CD4-positive, CD25-positive, alpha-beta regulatory T cell (primary cell): ENCODE results near the gene SORBS1. TPM values are rescaled to one million over a fixed set of nuclear protein-coding genes. Genes with fewer than 3 reads are reported as not detected.

Source experiments
- ATAC-seq, 2 donors: fragments of 150-1000 bp; cut with Tn5 transposase; one replicate each; pipeline ENCODE4 v1.10.0; 2021; ENCODE audit warnings: low read depth in 2 of 2, moderate number of reproducible peaks in 2 of 2, moderate library complexity in 1 of 2
- DNase-seq, 3 donors: peaks; one replicate each; pipeline versions ENCODE4 v3.0.0 to v3.0.0-alpha.2; 2012 to 2022; ENCODE audit warnings: mixed read lengths in 1 of 3
- H3K27ac ChIP-seq: one replicate; pipeline ENCODE4 v1.7.0; 2013; ENCODE audit warnings: mild to moderate bottlenecking, low read length; ENCODE audit not compliant: insufficient read depth, poor library complexity, severe bottlenecking
- H3K27me3 ChIP-seq: one replicate; pipeline ENCODE4 v1.7.0; 2013; ENCODE audit warnings: low read length; ENCODE audit not compliant: control insufficient read depth, insufficient read depth
- H3K36me3 ChIP-seq: one replicate; pipeline ENCODE4 v1.7.0; 2013; ENCODE audit warnings: mild to moderate bottlenecking, low read length, moderate library complexity; ENCODE audit not compliant: control insufficient read depth, insufficient read depth
- H3K4me1 ChIP-seq: 2 replicates; pipeline ENCODE4 v1.7.0; 2013; ENCODE audit warnings: mild to moderate bottlenecking, low read length; ENCODE audit not compliant: insufficient read depth, control insufficient read depth, poor library complexity, severe bottlenecking
- H3K4me3 ChIP-seq: one replicate; pipeline ENCODE4 v1.7.0; 2013; ENCODE audit warnings: low read depth, mild to moderate bottlenecking, low read length, moderate library complexity
- H3K9me3 ChIP-seq, 2 experiments: 1 replicate in 1 of 2; 2 replicates in 1 of 2; pipeline ENCODE4 v1.7.0; 2013; ENCODE audit warnings: low read length in 2 of 2, mild to moderate bottlenecking in 1 of 2, moderate library complexity in 1 of 2; ENCODE audit not compliant: control insufficient read depth in 2 of 2
- H3K27ac Mint-ChIP-seq, 3 donors: one replicate each; pipeline ENCODE4 v1.8.0; 2020 to 2022; ENCODE audit warnings: mild to moderate bottlenecking in 3 of 3, mixed read lengths in 3 of 3, moderate library complexity in 2 of 3
- H3K27me3 Mint-ChIP-seq: one replicate; pipeline ENCODE4 v1.8.0; 2022; ENCODE audit warnings: mild to moderate bottlenecking, mixed read lengths
- H3K36me3 Mint-ChIP-seq: one replicate; pipeline ENCODE4 v1.8.0; 2020; ENCODE audit warnings: mixed read lengths
- H3K4me1 Mint-ChIP-seq, 4 donors: one replicate each; pipeline ENCODE4 v1.8.0; 2020 to 2022; ENCODE audit warnings: mixed read lengths in 4 of 4, mild to moderate bottlenecking in 1 of 4
- H3K4me3 Mint-ChIP-seq, 4 donors: one replicate each; pipeline ENCODE4 v1.8.0; 2020 to 2022; ENCODE audit warnings: mild to moderate bottlenecking in 4 of 4, mixed read lengths in 4 of 4, moderate library complexity in 3 of 4
- H3K9me3 Mint-ChIP-seq, 7 donors: one replicate each; pipeline ENCODE4 v1.8.0; 2020 to 2022; ENCODE audit warnings: mixed read lengths in 7 of 7, mild to moderate bottlenecking in 3 of 7, moderate library complexity in 2 of 7
- polyA plus RNA-seq, 4 donors: library from polyadenylated mRNA; unstranded; fragments of 300-500 nt; fragmentation: Illumina TruSeq; gene quantifications; one replicate each; pipeline ENCODE4 v1.2.3, GENCODE V29; 2021
- total RNA-seq: library from RNA; stranded (reverse); gene quantifications from one replicate; pipeline ENCODE4 v1.2.3, GENCODE V29; 2022

SORBS1 gene
- total and polyA plus RNA-seq, 5 donors from 2014 or later, result 0.31 to 3.7 (median 0.38) TPM

DNA sequence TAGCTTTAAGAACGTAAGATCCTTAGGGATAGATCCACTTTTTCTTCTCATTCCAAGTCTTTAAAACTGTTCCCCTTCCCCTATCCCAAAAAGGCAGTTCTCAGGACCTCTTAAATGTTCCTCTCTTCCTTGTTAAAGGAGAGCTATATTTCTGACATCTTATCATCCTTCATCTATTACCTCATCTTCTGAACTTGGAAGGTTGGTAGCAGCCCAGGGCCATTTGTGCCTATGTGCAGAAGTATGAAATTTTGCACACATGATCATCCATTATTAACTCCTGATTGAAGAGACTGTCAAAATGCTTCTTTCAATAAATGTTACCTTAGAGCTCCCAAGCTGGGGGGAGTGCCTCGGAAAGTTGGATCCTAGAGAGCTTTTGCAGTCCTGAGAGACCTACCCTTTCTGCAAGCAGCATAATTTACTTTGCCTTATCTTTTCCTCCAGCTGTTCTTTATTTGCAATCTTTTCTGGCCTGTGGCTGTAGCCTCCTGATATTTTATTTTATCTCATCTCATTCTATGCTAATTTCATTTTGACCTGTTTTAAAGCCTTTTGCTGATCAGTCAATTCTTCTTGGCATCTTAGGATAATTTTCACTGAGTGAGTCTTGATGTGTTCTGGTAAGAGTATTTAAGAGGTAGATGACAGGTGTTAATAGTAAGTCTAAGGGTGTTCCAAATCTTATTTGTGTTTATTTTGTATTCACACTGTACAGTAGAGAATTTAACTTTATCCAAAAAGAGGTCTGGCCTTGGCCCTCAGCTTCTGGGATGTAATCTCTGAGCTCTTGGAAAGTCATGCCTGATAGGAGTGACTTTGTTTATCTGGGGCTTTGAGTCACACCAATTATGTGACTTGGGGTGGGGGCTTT is 135.3 kb downstream of the SORBS1 start:
- DNase-seq (no peak), ATAC-seq (no peak)
- Histone ChIP-seq H3K27ac (no peak overlapping the region), H3K36me3 (no peaks in the 10 kb centered on the region), H3K27me3 (peaks cover 3% of the 10 kb centered on the region), H3K4me3 (no peak overlapping the region), H3K4me1 (no peaks in the 10 kb centered on the region), H3K9me3 (no peaks in the 10 kb centered on the region)
- Mint-ChIP-seq H3K9me3 (no peaks in the 10 kb centered on the region), H3K27me3 (peaks cover 10% of the 10 kb centered on the region), H3K4me1 (peaks cover 0 to 2% (median 0%) of the 10 kb centered on the region in 4 donors), H3K36me3 (no peaks in the 10 kb centered on the region), H3K4me3 (no peak overlapping the region), H3K27ac (no peak overlapping the region)

DNA sequence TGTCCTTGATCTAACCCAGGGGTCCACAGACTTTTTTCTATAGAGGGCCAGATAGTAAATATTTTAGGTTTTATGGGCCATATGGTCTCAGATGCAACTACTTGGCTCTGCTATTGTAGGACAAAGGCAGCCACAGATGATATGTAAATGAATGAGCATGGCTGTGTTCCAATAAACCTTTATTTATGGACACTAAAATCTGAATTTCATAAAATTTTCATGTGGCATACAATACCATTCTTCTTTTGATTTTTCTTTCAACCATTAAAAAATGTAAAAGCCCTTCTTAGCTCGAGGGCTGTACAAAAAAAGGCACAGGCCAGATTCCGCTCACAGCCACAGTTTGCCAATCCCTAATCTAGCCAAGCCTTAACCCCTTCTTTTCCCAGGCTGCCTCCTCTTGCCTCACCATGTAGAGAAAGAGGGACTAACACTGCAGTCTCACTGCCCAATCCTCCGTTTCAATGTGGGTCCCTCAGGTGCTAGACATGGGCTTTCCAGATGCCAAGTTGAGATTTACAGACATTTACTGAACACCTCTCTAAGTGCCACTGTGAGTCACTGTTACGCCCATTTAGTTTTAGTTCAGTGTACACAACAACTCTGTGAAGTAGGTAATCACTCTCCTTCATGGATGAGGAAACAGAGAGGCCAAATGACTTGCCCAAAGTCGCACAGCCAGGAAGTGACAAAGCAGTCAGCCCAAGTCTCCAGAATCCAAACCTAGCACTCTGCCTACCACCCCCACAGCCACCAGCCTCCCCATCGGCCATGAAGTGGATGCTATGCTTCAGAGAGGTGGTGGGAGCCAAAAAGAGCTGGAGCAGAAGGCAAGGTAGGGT is 137.8 kb downstream of the SORBS1 start:
- DNase-seq (no peak), ATAC-seq (no peak)
- no peaks in the 10 kb centered on the region for H3K9me3 ChIP-seq
- Mint-ChIP-seq H3K9me3 (no peaks in the 10 kb centered on the region), H3K4me1 (no peaks in the 10 kb centered on the region), H3K36me3 (no peaks in the 10 kb centered on the region), H3K4me3 (no peak overlapping the region), H3K27me3 (peaks cover 10% of the 10 kb centered on the region), H3K27ac (no peak overlapping the region)
- no peak overlapping the region for H3K27ac ChIP-seq
- no peaks in the 10 kb centered on the region for H3K4me1 ChIP-seq
- H3K27me3 ChIP-seq, result peaks cover 3% of the 10 kb centered on the region
- H3K36me3 ChIP-seq, result no peaks in the 10 kb centered on the region
- no peak overlapping the region for H3K4me3 ChIP-seq

- no peaks in the 10 kb centered on the region for H3K9me3 Mint-ChIP-seq
- Histone ChIP-seq H3K9me3 (no peaks in the 10 kb centered on the region), H3K36me3 (no peaks in the 10 kb centered on the region), H3K4me1 (no peaks in the 10 kb centered on the region), H3K4me3 (no peak overlapping the region), H3K27ac (no peak overlapping the region), H3K27me3 (peaks cover 3% of the 10 kb centered on the region)
- H3K4me3 Mint-ChIP-seq, result no peak overlapping the region
- DNase-seq, result no peak
- ATAC-seq, result no peak
- no peak overlapping the region for H3K27ac Mint-ChIP-seq
- no peaks in the 10 kb centered on the region for H3K36me3 Mint-ChIP-seq
- peaks cover 13% of the 10 kb centered on the region for H3K27me3 Mint-ChIP-seq
- H3K4me1 Mint-ChIP-seq, result no peaks in the 10 kb centered on the region
Measured at GRCh38 chr10:95422233-95422632, 138.9 kb downstream of the SORBS1 start.

GRCh38 chr10:95421782-95422181 is 139.4 kb downstream of the SORBS1 start:
- no peaks in the 10 kb centered on the region for H3K36me3 ChIP-seq
- H3K4me1 ChIP-seq, result no peaks in the 10 kb centered on the region
- H3K9me3 Mint-ChIP-seq, result no peaks in the 10 kb centered on the region
- H3K4me1 Mint-ChIP-seq, result no peaks in the 10 kb centered on the region
- H3K36me3 Mint-ChIP-seq, result no peaks in the 10 kb centered on the region
- H3K27me3 Mint-ChIP-seq, result peaks cover 13% of the 10 kb centered on the region
- ATAC-seq, result no peak
- no peak for DNase-seq
- no peak overlapping the region for H3K4me3 Mint-ChIP-seq
- peaks cover 3% of the 10 kb centered on the region for H3K27me3 ChIP-seq
- H3K4me3 ChIP-seq, result no peak overlapping the region
- no peak overlapping the region for H3K27ac ChIP-seq
- H3K9me3 ChIP-seq, result no peaks in the 10 kb centered on the region
- H3K27ac Mint-ChIP-seq, result no peak overlapping the region

- Mint-ChIP-seq H3K36me3 (no peaks in the 10 kb centered on the region), H3K27me3 (peaks cover 13% of the 10 kb centered on the region), H3K27ac (no peak overlapping the region), H3K4me3 (no peak overlapping the region), H3K9me3 (no peaks in the 10 kb centered on the region), H3K4me1 (no peaks in the 10 kb centered on the region)
- Histone ChIP-seq H3K36me3 (no peaks in the 10 kb centered on the region), H3K4me3 (no peak overlapping the region), H3K27me3 (no peaks in the 10 kb centered on the region), H3K4me1 (no peaks in the 10 kb centered on the region), H3K27ac (no peak overlapping the region), H3K9me3 (no peaks in the 10 kb centered on the region)
- DNase-seq (no peak), ATAC-seq (no peak)
Measured at GRCh38 chr10:95419399-95419798, 141.8 kb downstream of the SORBS1 start.

DNA sequence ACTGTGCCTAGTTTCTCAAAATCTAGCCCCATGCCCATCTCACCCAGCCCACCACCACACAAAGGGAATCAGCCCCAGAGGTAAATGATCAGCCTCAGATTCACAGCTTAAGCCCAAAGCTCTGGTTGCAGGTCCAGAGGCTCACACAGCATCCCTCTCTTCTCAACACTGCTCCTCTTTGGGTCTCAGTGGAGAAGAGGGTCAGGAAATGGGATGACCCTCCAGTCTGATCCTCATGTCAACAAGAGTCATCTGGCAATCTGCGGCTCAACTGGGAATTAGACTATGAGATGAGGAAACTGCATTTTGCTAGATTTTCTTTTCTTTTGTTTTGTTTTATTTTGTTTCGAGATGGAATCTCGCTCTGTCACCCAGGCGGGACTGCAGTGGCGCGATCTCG is 144.2 kb downstream of the SORBS1 start:
- no peaks in the 10 kb centered on the region for H3K9me3 ChIP-seq
- ATAC-seq, result no peak
- no peaks in the 10 kb centered on the region for H3K4me1 Mint-ChIP-seq

DNA sequence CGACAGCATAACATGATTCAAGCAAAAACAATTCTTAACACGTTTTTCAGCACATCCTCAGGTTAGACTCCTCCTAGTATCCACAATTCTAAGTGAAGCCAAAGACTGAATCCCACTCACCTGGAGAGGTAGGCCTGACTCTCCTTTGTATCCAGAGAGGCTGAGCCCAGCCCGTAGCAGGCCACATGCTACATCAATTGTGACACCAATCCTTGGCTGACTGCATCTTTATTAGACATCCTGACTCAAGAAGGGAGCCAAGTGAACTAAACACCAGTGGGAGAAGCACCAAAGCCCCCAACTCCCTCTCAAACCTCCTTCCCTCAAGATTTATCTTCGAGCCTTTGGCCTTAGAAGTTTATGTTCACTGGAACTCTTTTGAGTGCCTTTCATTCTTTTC is 144.9 kb downstream of the SORBS1 start:
- Mint-ChIP-seq H3K27ac (no peak overlapping the region), H3K36me3 (no peaks in the 10 kb centered on the region), H3K27me3 (peaks cover 13% of the 10 kb centered on the region), H3K4me1 (no peaks in the 10 kb centered on the region), H3K4me3 (no peak overlapping the region), H3K9me3 (no peaks in the 10 kb centered on the region)
- DNase-seq (no peak), ATAC-seq (no peak)
- no peaks in the 10 kb centered on the region for H3K9me3 ChIP-seq
- H3K27ac ChIP-seq, result no peak overlapping the region
- H3K27me3 ChIP-seq, result no peaks in the 10 kb centered on the region
- H3K4me1 ChIP-seq, result no peaks in the 10 kb centered on the region
- no peak overlapping the region for H3K4me3 ChIP-seq
- H3K36me3 ChIP-seq, result no peaks in the 10 kb centered on the region

More for the DNA sequence above, 144.2 kb downstream of the SORBS1 start:
- no peak overlapping the region for H3K4me3 ChIP-seq
- H3K36me3 ChIP-seq, result no peaks in the 10 kb centered on the region
- Mint-ChIP-seq H3K4me3 (no peak overlapping the region), H3K27me3 (peaks cover 13% of the 10 kb centered on the region), H3K36me3 (no peaks in the 10 kb centered on the region), H3K9me3 (no peaks in the 10 kb centered on the region), H3K27ac (no peak overlapping the region)
- no peaks in the 10 kb centered on the region for H3K27me3 ChIP-seq
- no peak overlapping the region for H3K27ac ChIP-seq
- no peaks in the 10 kb centered on the region for H3K4me1 ChIP-seq
- DNase-seq, result no peak
